HG03039 (cell line): Measurements from ENCODE around the gene FRS3.
"Not testable (repeated sequence)": the region's sequence is repeated elsewhere in the genome, so short reads cannot be mapped to it uniquely, and the experiment has no call there.

Experiments
- ATAC-seq: cut with Tn5 transposase; IDR thresholded peaks from one replicate; pipeline ENCODE4 v1.9.1; 2021; ENCODE audit warnings: mild to moderate bottlenecking, moderate library complexity; ENCODE audit not compliant: unreplicated experiment

Gene FRS3

GRCh38 chr6:41779788-41780550, at the start of gene FRS3:
FRS3 (minus strand) TSS chr6:41779900; CDS start chr6:41776987, 2,913 bp downstream.
- peak; percentile 88 for ATAC-seq

GRCh38 chr6:41826343-41827022, 46.8 kb upstream of the FRS3 start:
- no peak for ATAC-seq

GRCh38 chr6:41824571-41825569, 45.2 kb upstream of the FRS3 start:
- ATAC-seq = no peak

- ATAC-seq = no peak
Observed at GRCh38 chr6:41823178-41823577, 43.5 kb upstream of the FRS3 start.

- no peak for ATAC-seq
Observed at GRCh38 chr6:41822021-41822420, 42.3 kb upstream of the FRS3 start.

DNA sequence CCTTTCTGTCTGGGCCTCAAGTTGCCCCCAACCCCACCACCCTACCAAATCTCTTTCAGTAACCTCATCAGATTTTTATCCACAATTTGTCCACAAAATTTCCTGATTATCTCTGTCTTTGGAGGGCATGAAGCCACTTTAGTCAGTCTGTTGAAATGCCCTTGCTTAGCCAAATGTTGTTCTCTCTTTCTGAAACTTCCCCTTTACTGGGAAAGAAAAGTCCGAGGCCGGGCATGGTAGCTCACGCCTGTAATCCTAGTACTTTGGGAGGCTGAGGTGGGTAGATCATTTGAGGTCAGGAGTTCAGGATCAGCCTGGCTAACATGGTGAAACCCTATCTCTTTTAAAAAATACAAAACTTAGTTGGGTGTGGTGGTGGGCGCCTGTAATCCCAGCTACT, 41.6 kb upstream of the FRS3 start:
- ATAC-seq = no peak

- ATAC-seq = no peak
Observed at GRCh38 chr6:41818271-41819054, 38.8 kb upstream of the FRS3 start.

DNA sequence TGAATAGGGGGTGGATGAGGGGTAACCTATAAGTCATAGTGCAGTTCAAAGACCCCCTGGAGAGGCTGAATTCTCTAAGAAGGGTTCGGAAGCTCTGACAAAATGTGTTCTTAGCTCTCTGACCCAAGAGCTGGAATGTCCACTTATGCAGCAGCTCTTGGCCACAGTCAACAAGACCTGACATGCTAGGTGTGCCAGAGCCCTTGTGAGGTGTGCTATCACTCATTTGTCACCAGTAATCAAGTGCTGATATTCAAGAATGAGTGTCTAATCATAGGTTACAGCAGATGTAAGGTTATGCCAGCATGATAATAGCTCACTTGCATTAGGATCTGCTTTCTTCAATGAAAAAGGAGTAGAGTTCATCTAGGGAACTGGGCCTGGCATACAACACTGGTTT, 35.9 kb upstream of the FRS3 start:
- no peak for ATAC-seq

- no peak for ATAC-seq
Observed at GRCh38 chr6:41814629-41815028, 34.9 kb upstream of the FRS3 start.

DNA sequence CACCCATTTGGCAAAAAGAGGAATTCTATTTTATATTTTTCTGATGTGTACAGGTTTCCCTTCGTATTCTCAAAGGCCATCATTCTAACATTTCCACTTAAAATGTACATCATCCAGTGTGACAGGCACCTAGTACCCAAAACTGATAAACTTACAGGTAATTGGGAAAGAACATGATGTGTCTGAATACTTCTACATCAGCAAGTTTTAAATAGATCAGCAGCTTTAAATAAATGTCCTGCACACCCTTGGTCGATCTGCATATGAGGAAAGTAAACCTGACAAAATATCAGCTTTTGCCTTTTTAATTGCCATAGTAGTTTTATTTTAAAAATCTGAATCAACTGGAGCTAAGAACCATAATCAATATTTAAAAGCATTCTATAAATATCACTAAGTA, 34.3 kb upstream of the FRS3 start:
- ATAC-seq = no peak

DNA sequence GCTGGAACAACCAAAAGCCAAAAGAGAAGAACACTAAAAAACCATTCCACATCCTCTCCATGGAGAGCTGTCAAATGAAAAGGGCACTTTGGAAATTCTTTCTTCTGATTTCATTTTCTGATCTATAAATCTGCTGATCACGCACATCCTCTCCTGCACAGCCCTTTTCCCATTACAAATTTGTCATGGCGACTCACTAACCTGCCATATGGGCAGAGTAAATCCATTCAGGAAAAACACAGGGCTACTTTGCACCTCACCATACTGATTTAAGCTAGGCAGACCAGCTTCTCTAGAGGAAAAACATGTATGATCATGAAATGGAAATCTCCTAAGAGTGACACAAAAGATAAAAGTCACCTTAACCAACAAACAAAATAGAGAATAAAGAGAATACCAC, 33.8 kb upstream of the FRS3 start:
- no peak for ATAC-seq

GRCh38 chr6:41811946-41812345, 32.2 kb upstream of the FRS3 start:
- ATAC-seq = not testable (repeated sequence)

GRCh38 chr6:41811095-41811494, 31.4 kb upstream of the FRS3 start:
- no peak for ATAC-seq

GRCh38 chr6:41805830-41806774, 26.4 kb upstream of the FRS3 start:
- no peak for ATAC-seq

DNA sequence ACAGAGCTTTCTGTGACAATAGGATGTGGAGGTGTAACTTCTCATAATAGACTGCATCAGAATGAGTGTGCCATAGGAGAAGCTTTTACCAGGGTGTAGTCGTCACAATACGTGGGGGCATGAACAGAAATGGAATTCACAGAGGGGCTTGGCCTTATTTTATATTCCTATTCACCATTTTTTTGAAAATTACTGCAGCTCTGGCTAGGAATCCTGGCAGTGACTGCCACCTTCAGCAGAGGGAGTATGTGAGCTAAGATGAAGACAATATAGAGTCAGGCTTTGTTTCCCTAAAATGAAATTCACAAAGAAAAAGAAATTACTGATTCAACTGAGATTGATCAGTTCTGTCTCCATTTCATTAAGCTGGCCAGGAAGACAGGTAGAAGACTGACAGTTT, 21.7 kb upstream of the FRS3 start:
- ATAC-seq = no peak

GRCh38 chr6:41799559-41799911, 19.8 kb upstream of the FRS3 start:
- no peak for ATAC-seq

- ATAC-seq = no peak
Observed at GRCh38 chr6:41798901-41799558, 19.3 kb upstream of the FRS3 start.

GRCh38 chr6:41796474-41796873, 16.8 kb upstream of the FRS3 start:
- ATAC-seq = no peak

DNA sequence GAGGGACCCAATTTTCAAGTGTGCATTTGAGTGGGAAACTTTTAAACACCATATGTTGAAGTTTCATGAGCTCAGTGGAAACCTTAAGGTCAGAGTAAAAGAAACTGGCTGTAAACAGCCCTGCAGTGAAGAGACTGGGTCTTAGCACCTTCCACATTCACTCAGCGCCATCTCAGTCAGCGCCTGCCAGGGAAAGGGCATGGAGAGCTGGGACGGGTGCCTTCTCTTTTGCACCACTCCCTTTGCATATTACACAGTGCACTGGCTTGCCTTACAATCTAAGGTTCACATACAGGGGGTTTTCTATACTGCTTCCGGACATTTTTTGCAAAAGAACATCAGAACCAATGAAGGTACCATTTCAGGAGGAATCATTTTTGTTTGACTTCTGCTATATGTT, 12.3 kb upstream of the FRS3 start:
- no peak for ATAC-seq
